Right lobe of liver (tissue), 4 donors: Measurements from ENCODE around the gene HSPA1A.

ENCODE experiments used
- CTCF ChIP-seq, 4 donors: fragments of 200-600 bp in 3 of 4; fragments of 450-650 bp in 1 of 4; IDR thresholded peaks; one replicate each; pipeline versions ENCODE4 v1.5.1 to v1.8.0; 2016 to 2022; ENCODE audit warnings: antibody characterized with exemption in 4 of 4, mild to moderate bottlenecking in 2 of 4
- POLR2A ChIP-seq: fragments of 450-650 bp; IDR thresholded peaks from one replicate; pipeline ENCODE4 v1.6.1; 2017; ENCODE audit warnings: antibody characterized with exemption, mild to moderate bottlenecking
- donor health status: DM: no; HTN: no; CAD: no.
- donor health status: DM: no; HTN: no; CAD: no.
- donor health status: DM: no; HTN: yes; CAD: no.

DNA sequence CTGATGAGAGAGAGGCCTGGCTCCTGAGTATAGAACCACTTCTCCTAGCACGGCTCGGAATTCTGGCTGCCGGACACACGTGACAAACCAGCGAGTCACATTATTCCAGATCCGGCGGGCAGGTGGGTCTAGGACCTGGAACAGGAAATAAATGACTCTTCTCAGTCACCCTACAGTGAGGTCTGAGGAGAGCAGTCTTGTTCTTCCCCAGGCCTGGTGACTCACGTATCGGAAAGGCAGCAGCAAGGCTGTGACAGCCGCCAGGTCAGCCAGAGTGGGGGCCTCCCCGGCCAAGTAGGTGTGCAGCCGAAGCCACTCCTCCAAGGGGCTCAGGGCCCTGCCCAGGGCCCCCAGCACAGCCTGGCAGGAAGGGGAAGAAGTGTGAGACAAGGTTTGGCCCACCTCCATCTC lies 22.6 kb upstream of the HSPA1A start:
- TF ChIP-seq CTCF (IDR thresholded peaks at IDR 0.05) (no peak), POLR2A (no peak)
